GM19455 (cell line): ENCODE data around the gene SP6.

Experiments used
- ATAC-seq: cut with Tn5 transposase; IDR thresholded peaks from one replicate; pipeline ENCODE4 v1.9.1; 2021; ENCODE audit not compliant: unreplicated experiment

Gene SP6

GRCh38 chr17:47879776-47880454, 29.0 kb upstream of the SP6 start:
- ATAC-seq: no peak

GRCh38 chr17:47879028-47879585, 28.1 kb upstream of the SP6 start:
- no peak for ATAC-seq

- ATAC-seq: no peak
Measured at GRCh38 chr17:47878203-47879027, 27.5 kb upstream of the SP6 start.

- ATAC-seq: no peak
Measured at GRCh38 chr17:47877368-47878034, 26.5 kb upstream of the SP6 start.

GRCh38 chr17:47875011-47875985, 24.3 kb upstream of the SP6 start:
- no peak for ATAC-seq

- no peak for ATAC-seq
Measured at GRCh38 chr17:47873200-47874090, 22.5 kb upstream of the SP6 start.

GRCh38 chr17:47872651-47873161, 21.7 kb upstream of the SP6 start:
- ATAC-seq: no peak

GRCh38 chr17:47872019-47872650, 21.2 kb upstream of the SP6 start:
- no peak for ATAC-seq

- ATAC-seq: no peak
Measured at GRCh38 chr17:47871048-47871447, 20.1 kb upstream of the SP6 start.

GRCh38 chr17:47870056-47870455, 19.1 kb upstream of the SP6 start:
- ATAC-seq: no peak

- ATAC-seq: no peak
Measured at GRCh38 chr17:47869114-47869513, 18.2 kb upstream of the SP6 start.

GRCh38 chr17:47867813-47868533, 17.0 kb upstream of the SP6 start:
- ATAC-seq: no peak

GRCh38 chr17:47866941-47867340, 16.0 kb upstream of the SP6 start:
- ATAC-seq: no peak

GRCh38 chr17:47864791-47865216, 13.8 kb upstream of the SP6 start:
- no peak for ATAC-seq

GRCh38 chr17:47862621-47863440, 11.9 kb upstream of the SP6 start:
- no peak for ATAC-seq

GRCh38 chr17:47860386-47860785, 9.4 kb upstream of the SP6 start:
- no peak for ATAC-seq
